Transverse colon (tissue), 4 donors: ENCODE data around the gene DDIAS. TPM values are rescaled to one million over a fixed set of nuclear protein-coding genes. Genes with fewer than 3 reads are reported as not detected.

Experiments
- DNase-seq: peaks from one replicate; pipeline ENCODE4 v3.0.0-alpha.2; 2019
- H3K27ac ChIP-seq, 4 donors: fragments of 200-600 bp; sonication (generic); 2 replicates each; pipeline ENCODE4 v1.5.1; 2016 to 2018; ENCODE audit warnings: inconsistent platforms in 4 of 4
- H3K27me3 ChIP-seq: fragments of 200-600 bp; sonication (generic); 2 replicates; pipeline ENCODE4 v1.5.1; 2017; ENCODE audit warnings: inconsistent platforms
- H3K36me3 ChIP-seq, 4 donors: fragments of 200-600 bp; sonication (generic); 2 replicates each; pipeline ENCODE4 v1.5.1; 2017 to 2019; ENCODE audit warnings: inconsistent platforms in 4 of 4
- H3K4me1 ChIP-seq, 4 donors: fragments of 200-600 bp; sonication (generic); 2 replicates each; pipeline ENCODE4 v1.5.1; 2017 to 2020; ENCODE audit warnings: inconsistent platforms in 4 of 4
- H3K4me3 ChIP-seq, 4 donors: fragments of 200-600 bp; sonication (generic); 1 replicate in 1 of 4; 2 replicates in 3 of 4; pipeline versions ENCODE4 v1.5.1 to v1.6.1; 2017 to 2019; ENCODE audit warnings: inconsistent platforms in 4 of 4
- H3K9me3 ChIP-seq, 2 donors: fragments of 200-600 bp; sonication (generic); 2 replicates each; pipeline ENCODE4 v1.5.1; 2017 to 2019; ENCODE audit warnings: inconsistent platforms in 2 of 2
- EP300 ChIP-seq: sonication (generic); formaldehyde crosslinking; IDR thresholded peaks from one replicate; pipeline ENCODE4 v1.6.1; 2017; ENCODE audit warnings: antibody characterized with exemption, low read depth
- POLR2A ChIP-seq: fragments of 450-650 bp; IDR thresholded peaks from one replicate; pipeline ENCODE4 v1.6.1; 2016; ENCODE audit warnings: antibody characterized with exemption, mild to moderate bottlenecking, moderate library complexity
- POLR2AphosphoS5 ChIP-seq, 3 donors: sonication (generic); formaldehyde crosslinking; IDR thresholded peaks; one replicate each; pipeline ENCODE4 v1.6.1; 2016; ENCODE audit warnings: antibody characterized with exemption in 3 of 3
- WGBS, 2 donors: methylation state at CpG; one replicate each; pipeline ENCODE4 v1.1.5; 2018; ENCODE audit warnings: low coverage in 1 of 2; 5-methylcytosine and 5-hydroxymethylcytosine counted together
- in situ Hi-C, 4 donors: fragments of 200-750 bp; cut with MboI; loops; one replicate each; pipeline versions ENCODE4 v1.15.0 to v1.15.1; 2017; ENCODE audit warnings: low sequenced_read_pairs in 3 of 4, low pct_ligation_motif_present in 1 of 4, low pct_unique_long_range_greater_than_20kb in 1 of 4
- intact Hi-C: fragments of 100-400 bp; cut with DNase I; formaldehyde crosslinking; loops from one replicate; pipeline ENCODE4 v1.15.1; 2023; ENCODE audit warnings: low total_unique reads
- total RNA-seq, 4 donors: library from RNA; depleted of rRNA; stranded (reverse); fragments of >200 nt; gene quantifications; one replicate each; pipeline ENCODE4 v1.1.0, GENCODE V29; 2016
- TF ChIP-seq, protein P1 (sequence below), 5 experiments: fragments of 200-600 bp in 3 of 5; fragments of 450-650 bp in 2 of 5; sonication (generic) in 3 of 5; IDR thresholded peaks; 1 replicate in 2 of 5; 2 replicates in 3 of 5; pipeline ENCODE4 v1.5.1; 2016 to 2017; ENCODE audit warnings: antibody characterized with exemption in 5 of 5, inconsistent platforms in 3 of 5, mild to moderate bottlenecking in 2 of 5, moderate library complexity in 1 of 5

The DDIAS gene
- total RNA-seq, 4 donors from 2014 or later, result 0.95 to 1.1 TPM; not detected in 2

DNA sequence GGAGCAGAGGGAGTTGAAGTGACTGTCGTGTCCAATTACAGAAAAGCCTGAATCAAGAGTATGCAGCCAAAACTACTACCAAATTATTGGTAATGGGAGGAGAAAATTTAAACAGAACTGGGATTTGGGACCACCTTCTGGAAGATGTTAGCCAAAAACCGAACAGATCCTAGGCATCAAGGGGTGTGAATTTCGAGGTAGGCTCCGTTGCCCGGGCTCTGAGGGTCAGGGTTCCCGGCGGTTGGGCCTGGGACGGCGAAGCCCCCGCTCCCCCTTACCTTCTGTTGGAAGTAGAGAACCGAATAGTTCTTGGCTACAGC, 1.6 kb upstream of the DDIAS start:
- Histone ChIP-seq H3K27me3 (no peaks in the 10 kb centered on the region), H3K36me3 (no peaks in the 10 kb centered on the region), H3K4me1 (peaks cover 7 to 45% (median 24%) of the 10 kb centered on the region in 4 donors), H3K9me3 (no peaks in the 10 kb centered on the region), H3K4me3 (peak overlapping the region; percentile 4 to 72 (median 66)), H3K27ac (peak overlapping the region; percentile 94 to 96 (median 96))
- no peak for DNase-seq
- 0% methylated on average over 1 to 11 of the region's 11 CpGs for WGBS, 2 donors
- in situ Hi-C loops (loop anchor here (5.0 to 25.0 kb wide), 8 partner anchors 165 to 385 kb away; partner anchors contain the start of genes ANKRD42 (in 2 of the 4), CCDC90B (in 1 of the 4) and PCF11 (in 1 of the 4)), intact Hi-C loops (loop anchor here (10.0 kb wide), 2 partner anchors 255 to 345 kb away; partner anchors contain the start of gene PCF11)
- TF ChIP-seq POLR2AphosphoS5 (IDR thresholded peaks at IDR 0.05) (no peak), POLR2A (no peak), EP300 (no peak)
- TF ChIP-seq, protein P1, sequence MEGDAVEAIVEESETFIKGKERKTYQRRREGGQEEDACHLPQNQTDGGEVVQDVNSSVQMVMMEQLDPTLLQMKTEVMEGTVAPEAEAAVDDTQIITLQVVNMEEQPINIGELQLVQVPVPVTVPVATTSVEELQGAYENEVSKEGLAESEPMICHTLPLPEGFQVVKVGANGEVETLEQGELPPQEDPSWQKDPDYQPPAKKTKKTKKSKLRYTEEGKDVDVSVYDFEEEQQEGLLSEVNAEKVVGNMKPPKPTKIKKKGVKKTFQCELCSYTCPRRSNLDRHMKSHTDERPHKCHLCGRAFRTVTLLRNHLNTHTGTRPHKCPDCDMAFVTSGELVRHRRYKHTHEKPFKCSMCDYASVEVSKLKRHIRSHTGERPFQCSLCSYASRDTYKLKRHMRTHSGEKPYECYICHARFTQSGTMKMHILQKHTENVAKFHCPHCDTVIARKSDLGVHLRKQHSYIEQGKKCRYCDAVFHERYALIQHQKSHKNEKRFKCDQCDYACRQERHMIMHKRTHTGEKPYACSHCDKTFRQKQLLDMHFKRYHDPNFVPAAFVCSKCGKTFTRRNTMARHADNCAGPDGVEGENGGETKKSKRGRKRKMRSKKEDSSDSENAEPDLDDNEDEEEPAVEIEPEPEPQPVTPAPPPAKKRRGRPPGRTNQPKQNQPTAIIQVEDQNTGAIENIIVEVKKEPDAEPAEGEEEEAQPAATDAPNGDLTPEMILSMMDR (IDR thresholded peaks at IDR 0.05), result no peak

- in situ Hi-C loops, result loop anchor here (5.0 to 25.0 kb wide), 8 partner anchors 164 to 384 kb away; partner anchors contain the start of genes ANKRD42 (in 2 of the 4), CCDC90B (in 1 of the 4) and PCF11 (in 1 of the 4)
- intact Hi-C loops, result loop anchor here (10.0 kb wide), 2 partner anchors 254 to 344 kb away; partner anchors contain the start of gene PCF11
These were observed 1.0 kb upstream of the DDIAS start, which contains the start of gene PRCP for GRCh38 chr11:82900277-82901164. TSS of gene PRCP (minus strand) at chr11:82900430. CDS start at chr11:82900402, 28 bp downstream.

DNA sequence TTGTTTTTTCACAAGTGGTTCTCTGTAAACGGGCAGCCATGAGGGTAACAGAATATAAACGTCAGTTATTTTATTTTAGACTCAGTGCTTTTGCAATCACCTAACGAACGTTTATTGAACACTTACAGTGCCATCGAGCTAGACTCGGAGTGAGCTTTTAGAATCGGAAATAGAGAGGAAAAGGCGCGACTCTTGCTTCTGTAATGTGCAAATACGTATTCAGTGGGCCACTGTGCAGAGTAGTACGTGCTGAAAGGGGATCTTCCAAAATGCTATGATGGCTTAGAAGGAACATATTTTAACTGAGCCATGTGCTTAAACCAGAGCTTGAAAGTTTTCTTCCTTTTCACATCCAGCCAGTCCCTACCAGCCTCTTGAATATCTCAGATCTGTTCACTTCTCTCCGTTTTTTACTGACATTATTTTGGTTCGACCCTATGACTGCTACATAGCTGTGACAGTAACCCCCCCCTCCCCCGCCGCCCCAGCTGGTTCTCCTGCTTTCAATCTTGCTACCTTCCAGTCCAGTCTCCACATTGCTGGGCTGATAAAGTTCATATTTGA, 468 bp downstream of the DDIAS start:
- 0 to 2% methylated on average over 6 to 15 of the region's 15 CpGs for WGBS, 2 donors
- peak overlapping the region in 3 of 4 donors; percentile 94 to 96 (median 95) for H3K27ac ChIP-seq
- intact Hi-C loops, result loop anchor here (10.0 kb wide), 2 partner anchors 253 to 343 kb away; partner anchors contain the start of gene PCF11
- H3K9me3 ChIP-seq, result no peaks in the 10 kb centered on the region
- peak overlapping the region in 3 of 4 donors; percentile 65 to 72 (median 67) for H3K4me3 ChIP-seq
- in situ Hi-C loops, result loop anchor here (5.0 to 25.0 kb wide), 8 partner anchors 163 to 383 kb away; partner anchors contain the start of genes ANKRD42 (in 2 of the 4), CCDC90B (in 1 of the 4) and PCF11 (in 1 of the 4)
- no peak for TF ChIP-seq EP300
- TF ChIP-seq POLR2AphosphoS5 (IDR thresholded peaks at IDR 0.05), result no peak
- TF ChIP-seq, protein P1 (IDR thresholded peaks at IDR 0.05), result no peak
- TF ChIP-seq POLR2A, result no peak
- peaks cover 7 to 37% (median 24%) of the 10 kb centered on the region in 4 donors for H3K4me1 ChIP-seq
- H3K36me3 ChIP-seq, result no peaks in the 10 kb centered on the region
- H3K27me3 ChIP-seq, result no peaks in the 10 kb centered on the region
- DNase-seq, result no peak

More at GRCh38 chr11:82900277-82901164, 1.0 kb upstream of the DDIAS start, which contains the start of gene PRCP:
- 1% methylated on average over 40 of the region's 40 CpGs; no CpG with 5 or more reads in 1 of the 2 donors for WGBS, 2 donors
- H3K9me3 ChIP-seq, result no peaks in the 10 kb centered on the region
- DNase-seq, result peak; percentile 97
- peaks cover 7 to 39% (median 24%) of the 10 kb centered on the region in 4 donors for H3K4me1 ChIP-seq
- TF ChIP-seq POLR2AphosphoS5 (IDR thresholded peaks at IDR 0.05) (peak; percentile 75 to 89 (median 83)), EP300 (no peak), POLR2A (peak; percentile 85)
- TF ChIP-seq, protein P1 (IDR thresholded peaks at IDR 0.05), result no peak
- H3K36me3 ChIP-seq, result no peaks in the 10 kb centered on the region
- H3K4me3 ChIP-seq, result peak within 1 kb of the TSS; percentile 4 to 72 (median 66)
- H3K27me3 ChIP-seq, result no peaks in the 10 kb centered on the region
- peak within 1 kb of the TSS; percentile 94 to 96 (median 96) for H3K27ac ChIP-seq
